ENCODE measurements around the gene CHMP4A.

The CHMP4A gene

GRCh38 chr14:24194873-24195185 lies 18.5 kb downstream of the CHMP4A start:
- no peak for DNase-seq

GRCh38 chr14:24194186-24194872 lies 19.0 kb downstream of the CHMP4A start:
- DNase-seq, result no peak

GRCh38 chr14:24192933-24193332 lies 20.4 kb downstream of the CHMP4A start:
- no peak for DNase-seq

- no peak for DNase-seq
Observed at GRCh38 chr14:24190416-24190815, 22.9 kb downstream of the CHMP4A start.

- no peak for DNase-seq
Observed at GRCh38 chr14:24189460-24189859, 23.8 kb downstream of the CHMP4A start.

GRCh38 chr14:24189059-24189375 lies 24.3 kb downstream of the CHMP4A start:
- no peak for DNase-seq

GRCh38 chr14:24188251-24189058 lies 24.8 kb downstream of the CHMP4A start, which contains the start of gene IPO4:
Gene IPO4, minus strand, starts transcription at chr14:24188816. Its CDS starts 29 bp downstream, at chr14:24188787.
- DNase-seq, result peak; percentile 97

GRCh38 chr14:24187539-24187915 lies 25.8 kb downstream of the CHMP4A start:
- DNase-seq, result no peak

- no peak for DNase-seq
Observed at GRCh38 chr14:24186831-24187538, 26.3 kb downstream of the CHMP4A start.

- DNase-seq, result no peak
Observed at GRCh38 chr14:24185741-24186140, 27.5 kb downstream of the CHMP4A start.

GRCh38 chr14:24185026-24185425 lies 28.3 kb downstream of the CHMP4A start:
- no peak for DNase-seq

- DNase-seq, result no peak
Observed at GRCh38 chr14:24184104-24184970, 29.0 kb downstream of the CHMP4A start.

GRCh38 chr14:24183014-24183481 lies 30.2 kb downstream of the CHMP4A start:
- DNase-seq, result no peak

- no peak for DNase-seq
Observed at GRCh38 chr14:24182110-24182882, 31.0 kb downstream of the CHMP4A start.

GRCh38 chr14:24181371-24182077 lies 31.8 kb downstream of the CHMP4A start:
- no peak for DNase-seq

- DNase-seq, result no peak
Observed at GRCh38 chr14:24179961-24180796, 33.1 kb downstream of the CHMP4A start.

- DNase-seq, result no peak
Observed at GRCh38 chr14:24179294-24179960, 33.9 kb downstream of the CHMP4A start.

GRCh38 chr14:24178399-24179178 lies 34.7 kb downstream of the CHMP4A start:
- DNase-seq, result no peak

GRCh38 chr14:24177891-24178290 lies 35.4 kb downstream of the CHMP4A start:
- no peak for DNase-seq

All from CD4-positive, alpha-beta T cell treated with Interleukin-12 subunit alpha and Interleukin-12 subunit beta, for 1 hour (primary cell).